C4-2B (cell line): Measurements from ENCODE around the gene ENPP3.

Source experiments
- ZFX ChIP-seq: fragments of 450-650 bp; IDR thresholded peaks from 2 replicates; pipeline ENCODE4 v1.6.1; 2017
- TF ChIP-seq, protein P1 (sequence below): fragments of 450-650 bp; conservative IDR thresholded peaks from 2 replicates; pipeline ENCODE4 v1.5.1; 2017; ENCODE audit warnings: mild to moderate bottlenecking

DNA sequence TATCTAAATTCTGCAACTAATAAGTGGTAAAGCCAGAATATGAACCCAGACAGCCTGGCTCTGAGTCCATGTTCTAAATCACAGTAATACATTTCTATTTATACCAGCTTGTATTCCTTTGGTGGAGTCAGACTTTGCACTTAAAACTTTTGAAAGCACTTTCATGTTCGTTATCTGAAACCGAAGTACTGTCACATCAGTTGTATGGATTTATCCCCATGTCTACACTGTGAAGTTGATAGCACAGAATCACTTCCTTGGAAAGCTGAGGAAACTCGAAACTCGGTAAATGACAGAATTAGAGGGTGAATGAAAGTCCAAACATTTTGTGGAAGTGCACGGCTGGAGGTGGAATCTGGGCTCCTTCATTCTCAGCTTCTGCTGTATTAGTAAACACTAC, 102.0 kb downstream of the ENPP3 start:
- TF ChIP-seq, protein P1, sequence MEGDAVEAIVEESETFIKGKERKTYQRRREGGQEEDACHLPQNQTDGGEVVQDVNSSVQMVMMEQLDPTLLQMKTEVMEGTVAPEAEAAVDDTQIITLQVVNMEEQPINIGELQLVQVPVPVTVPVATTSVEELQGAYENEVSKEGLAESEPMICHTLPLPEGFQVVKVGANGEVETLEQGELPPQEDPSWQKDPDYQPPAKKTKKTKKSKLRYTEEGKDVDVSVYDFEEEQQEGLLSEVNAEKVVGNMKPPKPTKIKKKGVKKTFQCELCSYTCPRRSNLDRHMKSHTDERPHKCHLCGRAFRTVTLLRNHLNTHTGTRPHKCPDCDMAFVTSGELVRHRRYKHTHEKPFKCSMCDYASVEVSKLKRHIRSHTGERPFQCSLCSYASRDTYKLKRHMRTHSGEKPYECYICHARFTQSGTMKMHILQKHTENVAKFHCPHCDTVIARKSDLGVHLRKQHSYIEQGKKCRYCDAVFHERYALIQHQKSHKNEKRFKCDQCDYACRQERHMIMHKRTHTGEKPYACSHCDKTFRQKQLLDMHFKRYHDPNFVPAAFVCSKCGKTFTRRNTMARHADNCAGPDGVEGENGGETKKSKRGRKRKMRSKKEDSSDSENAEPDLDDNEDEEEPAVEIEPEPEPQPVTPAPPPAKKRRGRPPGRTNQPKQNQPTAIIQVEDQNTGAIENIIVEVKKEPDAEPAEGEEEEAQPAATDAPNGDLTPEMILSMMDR = no peak
- no peak for TF ChIP-seq ZFX
